ENCODE results near the gene PADI4. TPM values are rescaled to one million over a fixed set of nuclear protein-coding genes. Genes with fewer than 3 reads are reported as not detected.

Gene PADI4
- total RNA-seq, 1 donor from 2014 or later, result not detected

DNA sequence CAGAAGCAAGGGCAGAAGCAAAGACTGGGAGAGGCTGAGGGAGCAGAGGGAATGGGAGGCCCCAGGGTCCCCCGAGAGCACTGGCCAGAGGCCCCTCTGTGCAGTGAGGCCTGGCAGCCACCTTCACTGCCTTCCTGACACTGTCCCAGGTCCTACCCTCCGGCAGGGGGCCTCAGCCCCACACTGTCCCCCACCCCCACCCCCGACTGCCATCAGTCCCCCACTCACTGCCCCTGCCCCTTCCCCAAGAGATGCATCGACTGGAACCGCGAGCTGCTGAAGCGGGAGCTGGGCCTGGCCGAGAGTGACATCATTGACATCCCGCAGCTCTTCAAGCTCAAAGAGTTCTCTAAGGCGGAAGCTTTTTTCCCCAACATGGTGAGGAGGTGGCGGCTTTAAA is 51.0 kb downstream of the PADI4 start:
- no peak for DNase-seq (ENCODE audit: low read depth)
- H3K27me3 ChIP-seq (ENCODE audit: control insufficient read depth, insufficient read depth, low read length), result no peaks in the 10 kb centered on the region
- no peak overlapping the region for H3K4me3 ChIP-seq (ENCODE audit: low read depth, low read length)
- TF ChIP-seq, protein P1, sequence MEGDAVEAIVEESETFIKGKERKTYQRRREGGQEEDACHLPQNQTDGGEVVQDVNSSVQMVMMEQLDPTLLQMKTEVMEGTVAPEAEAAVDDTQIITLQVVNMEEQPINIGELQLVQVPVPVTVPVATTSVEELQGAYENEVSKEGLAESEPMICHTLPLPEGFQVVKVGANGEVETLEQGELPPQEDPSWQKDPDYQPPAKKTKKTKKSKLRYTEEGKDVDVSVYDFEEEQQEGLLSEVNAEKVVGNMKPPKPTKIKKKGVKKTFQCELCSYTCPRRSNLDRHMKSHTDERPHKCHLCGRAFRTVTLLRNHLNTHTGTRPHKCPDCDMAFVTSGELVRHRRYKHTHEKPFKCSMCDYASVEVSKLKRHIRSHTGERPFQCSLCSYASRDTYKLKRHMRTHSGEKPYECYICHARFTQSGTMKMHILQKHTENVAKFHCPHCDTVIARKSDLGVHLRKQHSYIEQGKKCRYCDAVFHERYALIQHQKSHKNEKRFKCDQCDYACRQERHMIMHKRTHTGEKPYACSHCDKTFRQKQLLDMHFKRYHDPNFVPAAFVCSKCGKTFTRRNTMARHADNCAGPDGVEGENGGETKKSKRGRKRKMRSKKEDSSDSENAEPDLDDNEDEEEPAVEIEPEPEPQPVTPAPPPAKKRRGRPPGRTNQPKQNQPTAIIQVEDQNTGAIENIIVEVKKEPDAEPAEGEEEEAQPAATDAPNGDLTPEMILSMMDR (IDR thresholded peaks at IDR 0.05; ENCODE audit: insufficient read depth, low read length, poor library complexity, severe bottlenecking), result no peak
- no peaks in the 10 kb centered on the region for H3K36me3 ChIP-seq (ENCODE audit: control insufficient read depth, insufficient read depth, low read length)

DNA sequence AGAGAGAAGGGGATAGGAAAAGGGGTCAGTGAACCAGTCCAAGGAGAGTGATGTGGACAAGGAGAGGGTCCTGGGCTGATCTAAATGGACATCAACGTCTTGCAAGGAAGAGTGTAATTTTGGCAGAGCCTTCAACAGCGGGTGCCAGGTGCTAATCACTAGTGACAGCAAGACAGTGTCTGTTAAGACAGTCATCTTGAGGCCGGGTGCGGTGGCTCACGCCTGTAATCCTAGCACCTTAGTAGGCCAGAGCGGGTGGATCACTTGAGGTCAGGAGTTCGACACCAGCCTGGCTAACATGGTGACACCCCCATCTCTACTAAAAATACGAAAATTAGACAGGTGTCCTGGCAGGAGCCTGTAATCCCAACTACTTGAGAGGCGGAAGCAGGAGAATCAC is 51.8 kb downstream of the PADI4 start:
- Histone ChIP-seq H3K4me3 (ENCODE audit: low read depth, low read length) (no peak overlapping the region), H3K27me3 (ENCODE audit: control insufficient read depth, insufficient read depth, low read length) (no peaks in the 10 kb centered on the region), H3K36me3 (ENCODE audit: control insufficient read depth, insufficient read depth, low read length) (no peaks in the 10 kb centered on the region)
- no peak for DNase-seq (ENCODE audit: low read depth)
- TF ChIP-seq, protein P1 (IDR thresholded peaks at IDR 0.05; ENCODE audit: insufficient read depth, low read length, poor library complexity, severe bottlenecking), result no peak

DNA sequence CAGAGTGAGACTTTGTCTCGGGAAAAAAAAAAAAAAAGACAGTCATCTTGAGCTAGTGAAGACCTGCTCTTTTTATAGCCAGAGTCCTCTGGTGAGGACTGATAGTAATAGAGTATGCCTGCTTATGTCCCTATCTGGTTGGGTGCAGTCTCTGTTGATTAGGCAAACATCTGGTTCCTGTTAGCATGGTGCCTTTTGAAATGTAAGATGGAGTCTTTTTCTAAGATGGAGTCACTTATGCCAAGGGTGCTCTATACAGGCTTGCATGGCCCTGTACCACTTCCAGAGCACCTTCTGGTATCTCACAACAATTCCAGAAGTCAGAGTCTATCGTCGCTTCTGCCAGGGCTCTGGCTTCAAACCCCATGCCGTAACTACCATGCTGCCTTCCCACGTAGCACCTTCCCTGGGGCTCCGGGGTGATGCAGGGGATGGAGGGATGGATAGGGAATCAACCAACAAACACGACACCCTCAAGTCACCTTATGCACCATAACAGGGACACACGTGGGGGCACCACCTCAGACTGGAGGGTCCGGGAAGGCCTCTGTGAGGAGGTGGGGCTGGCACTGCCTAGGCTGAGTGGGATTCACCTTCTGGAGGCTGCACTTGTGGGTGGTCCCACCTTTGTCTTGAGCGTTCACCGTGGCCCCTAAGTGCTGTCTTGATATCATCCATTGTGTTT is 52.4 kb downstream of the PADI4 start:
- H3K4me3 ChIP-seq (ENCODE audit: low read depth, low read length), result no peak overlapping the region
- H3K27me3 ChIP-seq (ENCODE audit: control insufficient read depth, insufficient read depth, low read length), result no peaks in the 10 kb centered on the region
- H3K36me3 ChIP-seq (ENCODE audit: control insufficient read depth, insufficient read depth, low read length), result no peaks in the 10 kb centered on the region
- TF ChIP-seq, protein P1 (IDR thresholded peaks at IDR 0.05; ENCODE audit: insufficient read depth, low read length, poor library complexity, severe bottlenecking), result no peak
- DNase-seq (ENCODE audit: low read depth), result no peak

DNA sequence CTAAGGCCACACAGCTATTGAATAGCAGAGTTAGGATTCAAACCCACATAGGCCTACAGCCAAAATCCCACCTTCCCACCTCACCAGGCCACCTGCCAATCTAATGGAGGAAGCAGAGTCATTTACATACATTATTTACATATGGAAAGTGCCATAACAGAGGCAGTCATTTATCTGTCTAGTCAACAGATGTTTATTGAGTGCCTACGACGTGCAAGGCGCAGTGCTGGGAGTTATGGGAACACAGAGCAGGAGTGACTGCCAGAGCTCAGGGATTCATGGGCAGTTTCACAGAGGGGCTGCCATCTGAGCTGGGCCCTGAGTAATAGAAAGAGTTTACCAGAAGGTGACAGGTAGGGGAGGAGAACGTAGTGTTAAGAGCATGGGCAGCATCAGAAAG is 53.7 kb downstream of the PADI4 start:
- DNase-seq (ENCODE audit: low read depth), result no peak
- Histone ChIP-seq H3K4me3 (ENCODE audit: low read depth, low read length) (no peak overlapping the region), H3K36me3 (ENCODE audit: control insufficient read depth, insufficient read depth, low read length) (no peaks in the 10 kb centered on the region), H3K27me3 (ENCODE audit: control insufficient read depth, insufficient read depth, low read length) (no peaks in the 10 kb centered on the region)
- TF ChIP-seq, protein P1 (IDR thresholded peaks at IDR 0.05; ENCODE audit: insufficient read depth, low read length, poor library complexity, severe bottlenecking), result no peak

DNA sequence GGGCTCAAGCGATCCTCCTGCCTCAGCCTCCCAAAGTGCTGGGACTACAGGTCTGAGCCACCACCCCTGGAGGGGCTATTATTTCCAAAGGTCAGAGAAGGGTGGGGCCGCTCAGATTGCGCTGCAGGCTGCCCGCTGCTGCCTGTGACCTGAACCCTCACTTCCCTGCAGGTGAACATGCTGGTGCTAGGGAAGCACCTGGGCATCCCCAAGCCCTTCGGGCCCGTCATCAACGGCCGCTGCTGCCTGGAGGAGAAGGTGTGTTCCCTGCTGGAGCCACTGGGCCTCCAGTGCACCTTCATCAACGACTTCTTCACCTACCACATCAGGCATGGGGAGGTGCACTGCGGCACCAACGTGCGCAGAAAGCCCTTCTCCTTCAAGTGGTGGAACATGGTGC is 55.4 kb downstream of the PADI4 start:
- no peak for DNase-seq (ENCODE audit: low read depth)
- H3K36me3 ChIP-seq (ENCODE audit: control insufficient read depth, insufficient read depth, low read length), result no peaks in the 10 kb centered on the region
- H3K27me3 ChIP-seq (ENCODE audit: control insufficient read depth, insufficient read depth, low read length), result no peaks in the 10 kb centered on the region
- TF ChIP-seq, protein P1 (IDR thresholded peaks at IDR 0.05; ENCODE audit: insufficient read depth, low read length, poor library complexity, severe bottlenecking), result no peak
- no peak overlapping the region for H3K4me3 ChIP-seq (ENCODE audit: low read depth, low read length)

DNA sequence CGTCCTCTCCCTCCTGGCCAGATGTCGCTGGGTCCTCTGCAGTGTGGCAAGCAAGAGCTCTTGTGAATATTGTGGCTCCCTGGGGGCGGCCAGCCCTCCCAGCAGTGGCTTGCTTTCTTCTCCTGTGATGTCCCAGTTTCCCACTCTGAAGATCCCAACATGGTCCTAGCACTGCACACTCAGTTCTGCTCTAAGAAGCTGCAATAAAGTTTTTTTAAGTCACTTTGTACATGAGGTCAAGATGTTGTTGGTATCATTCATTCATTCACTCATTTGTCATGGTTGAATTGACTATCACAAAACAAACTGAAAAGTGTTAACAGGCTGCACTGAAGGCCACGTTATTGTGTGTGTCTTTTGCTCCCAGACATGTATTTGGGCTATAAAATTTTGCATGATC is 55.8 kb downstream of the PADI4 start:
- no peak for DNase-seq (ENCODE audit: low read depth)

More for the DNA sequence above, 55.8 kb downstream of the PADI4 start:
- Histone ChIP-seq H3K27me3 (ENCODE audit: control insufficient read depth, insufficient read depth, low read length) (no peaks in the 10 kb centered on the region), H3K4me3 (ENCODE audit: low read depth, low read length) (no peak overlapping the region), H3K36me3 (ENCODE audit: control insufficient read depth, insufficient read depth, low read length) (no peaks in the 10 kb centered on the region)
- TF ChIP-seq, protein P1 (IDR thresholded peaks at IDR 0.05; ENCODE audit: insufficient read depth, low read length, poor library complexity, severe bottlenecking), result no peak

Measured in kidney epithelial cell (primary cell).